NK-92 (cell line): ENCODE data around the gene THAP12.

ENCODE experiments used
- DNase-seq: peaks from one replicate; lab custom pipeline; 2025; ENCODE audit not compliant: unreplicated experiment; lab: John Stamatoyannopoulos, UW

Gene THAP12

DNA sequence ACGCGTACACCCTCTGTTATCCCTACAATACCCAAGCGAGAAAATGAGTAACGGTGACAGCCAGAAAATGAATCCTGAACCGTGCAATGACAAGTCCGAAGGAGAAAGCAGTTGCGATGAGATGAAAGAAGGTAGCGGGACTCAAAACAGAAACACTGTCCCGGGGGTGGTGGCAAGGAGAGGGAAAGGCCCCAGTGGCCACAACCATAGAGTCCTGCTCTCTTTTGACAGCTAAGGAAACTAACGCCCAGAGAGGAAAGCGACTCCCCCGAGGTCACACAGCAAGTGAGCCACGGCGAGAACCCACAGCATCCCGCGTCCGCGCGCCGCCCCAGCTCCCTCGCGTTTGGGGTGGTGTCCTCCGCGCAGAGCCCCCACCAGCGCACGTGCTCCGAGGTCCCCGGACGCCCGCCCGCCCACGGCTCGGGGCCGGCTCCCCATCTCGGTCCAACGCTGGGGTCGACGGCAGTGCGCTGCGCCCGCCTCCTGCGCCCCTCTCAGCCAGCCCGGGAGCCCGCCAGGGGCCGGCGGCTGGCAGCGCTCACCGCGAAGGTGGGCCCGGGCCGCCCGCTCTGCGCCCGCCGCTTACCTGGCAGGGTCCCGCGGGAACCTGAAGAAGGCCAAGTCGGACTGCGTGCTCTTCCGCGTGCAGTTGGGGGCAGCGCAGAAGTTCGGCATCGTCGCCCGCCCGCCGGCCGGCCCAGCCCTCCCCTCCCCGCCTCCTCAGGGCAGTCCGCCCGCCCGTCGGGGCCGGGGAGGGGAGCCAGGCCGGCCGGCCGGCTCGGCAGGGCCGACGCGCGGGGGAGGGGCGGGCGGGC is 564 bp downstream of the THAP12 start:
- no peak for DNase-seq

DNA sequence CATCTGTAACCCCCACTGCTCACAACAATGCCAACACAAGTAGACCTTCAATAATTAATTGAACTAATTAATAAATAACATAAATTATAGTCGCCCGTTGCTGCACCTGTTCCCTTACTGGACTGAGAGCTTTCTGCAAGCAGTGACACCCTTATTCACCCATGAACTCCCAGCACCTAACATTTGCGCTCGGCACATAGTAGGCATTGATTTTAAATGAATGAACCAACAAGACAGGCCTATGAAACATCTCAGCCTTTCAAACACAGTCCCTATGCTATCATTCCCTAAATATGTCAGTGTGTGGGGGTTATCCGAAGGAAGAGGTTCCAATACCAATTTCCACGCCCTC is 1.1 kb downstream of the THAP12 start:
- DNase-seq: no peak

DNA sequence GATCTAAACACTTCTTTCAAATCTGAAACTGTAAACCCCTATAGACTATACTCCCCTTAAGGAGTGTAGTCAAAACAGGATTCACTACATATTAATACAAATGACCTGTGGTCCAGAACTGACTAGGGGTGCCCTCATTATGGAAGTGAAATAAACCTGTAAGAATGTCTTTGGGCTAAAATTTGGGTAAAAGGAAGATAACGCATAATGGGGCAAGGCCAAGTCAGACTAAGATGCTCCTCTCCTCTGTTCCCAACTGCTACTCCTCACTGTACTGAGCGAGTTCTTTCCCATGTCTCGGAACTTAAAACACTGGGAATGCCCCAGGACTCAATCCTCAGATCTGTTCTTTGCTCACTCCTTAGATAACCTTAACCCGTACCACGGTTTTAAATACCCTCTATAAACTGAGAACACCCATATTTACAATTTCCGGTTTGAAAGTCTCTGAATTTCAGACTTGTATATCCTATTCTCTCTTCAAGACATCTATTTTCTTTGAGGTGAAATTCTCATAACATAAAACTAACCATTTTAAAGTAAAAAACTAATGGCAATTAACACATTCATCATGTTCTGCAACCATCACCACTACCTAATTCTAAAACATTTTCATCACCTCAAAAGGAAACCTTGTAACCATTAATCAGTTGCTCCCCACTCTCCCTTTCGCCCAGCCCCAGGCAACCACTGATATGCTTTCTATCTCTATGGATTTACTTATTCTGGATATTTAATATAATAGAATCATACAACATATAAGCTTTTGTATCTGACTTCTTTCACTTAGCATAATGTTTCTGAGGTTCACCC is 4.0 kb downstream of the THAP12 start:
- no peak for DNase-seq

DNA sequence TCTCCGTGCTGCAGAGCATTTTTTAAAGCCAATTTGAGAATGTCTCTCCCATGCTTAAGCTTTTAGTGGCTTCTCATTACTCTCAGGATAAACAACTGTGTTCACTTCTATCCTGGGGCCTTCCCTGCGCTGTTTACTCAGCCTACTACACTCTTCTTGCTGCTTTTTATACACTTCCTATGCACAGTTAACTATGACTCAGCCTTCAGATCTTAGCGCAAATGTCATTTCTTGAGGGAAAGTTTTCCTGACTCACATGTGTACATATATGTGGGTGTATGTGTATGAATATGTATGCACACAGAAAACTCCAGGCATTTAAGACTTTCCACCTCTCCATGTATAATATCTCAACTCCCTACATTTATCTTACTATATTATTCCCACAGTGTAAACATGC is 9.8 kb downstream of the THAP12 start:
- DNase-seq: no peak

DNA sequence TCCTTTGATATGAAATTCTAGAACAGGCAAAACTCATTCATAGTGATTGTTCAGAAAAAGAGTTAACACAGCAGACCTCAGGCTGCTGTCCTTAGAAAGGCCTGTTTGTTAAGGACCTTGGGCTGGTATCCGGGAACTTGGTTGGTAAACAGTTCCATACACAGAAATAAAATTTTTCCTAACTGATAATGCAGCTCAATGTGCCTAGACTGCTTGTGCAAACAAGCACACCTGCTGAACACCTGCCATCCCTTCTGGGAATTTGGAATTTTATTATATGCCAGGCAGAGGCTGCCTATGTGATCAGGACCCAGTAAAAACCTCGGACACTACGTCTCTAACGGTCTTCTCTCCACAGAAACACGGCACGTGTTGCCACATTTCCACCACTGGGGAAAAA is 11.5 kb downstream of the THAP12 start:
- DNase-seq: no peak

DNA sequence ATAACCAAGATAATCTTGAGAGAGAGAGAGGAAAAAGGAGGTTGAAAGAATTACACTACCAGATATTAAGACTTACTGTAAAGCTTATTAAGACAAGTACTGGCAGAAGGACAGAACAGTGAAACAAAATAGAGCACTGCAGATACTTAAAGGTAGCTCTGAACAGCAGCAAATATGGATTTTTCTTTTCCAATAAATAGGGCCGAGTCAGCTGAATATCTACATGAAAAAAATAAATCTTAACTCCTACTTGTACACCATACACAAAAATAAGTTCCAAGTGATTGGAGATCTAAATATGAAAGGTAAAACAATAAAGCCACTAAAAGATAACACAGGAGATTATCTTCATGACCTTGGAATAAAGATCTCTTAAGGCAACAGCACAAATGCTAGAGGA is 12.4 kb downstream of the THAP12 start:
- no peak for DNase-seq

DNA sequence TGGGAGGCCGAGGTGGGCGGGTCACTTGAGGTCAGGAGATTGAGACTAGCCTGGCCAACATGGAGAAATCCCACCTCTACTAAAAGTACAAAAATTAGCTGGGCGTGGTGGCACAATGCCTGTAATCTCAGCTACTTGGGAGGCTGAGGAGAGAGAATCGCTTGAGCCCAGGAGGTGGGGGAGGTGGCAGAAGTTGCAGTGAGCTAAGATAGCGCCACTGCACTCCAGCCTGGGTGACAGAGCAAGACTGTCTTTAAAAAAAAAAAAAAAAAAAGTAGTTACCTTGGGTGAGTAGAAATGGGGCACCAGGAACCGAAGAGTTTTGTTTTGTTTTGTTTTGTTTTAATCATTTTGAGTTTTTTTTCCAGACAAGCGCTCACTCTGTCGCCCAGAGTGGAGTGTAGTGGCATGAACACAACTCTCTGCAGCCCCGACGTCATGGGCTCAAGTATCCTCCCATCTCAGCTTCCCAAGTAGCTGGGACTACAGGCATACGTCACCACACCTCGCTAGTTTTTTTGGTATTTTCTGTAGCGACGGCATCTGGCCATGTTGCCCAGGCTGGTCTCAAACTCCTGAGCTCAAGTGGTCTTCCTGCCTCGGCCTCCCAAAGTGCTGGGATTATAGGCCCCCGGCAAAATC is 15.8 kb downstream of the THAP12 start:
- no peak for DNase-seq

DNA sequence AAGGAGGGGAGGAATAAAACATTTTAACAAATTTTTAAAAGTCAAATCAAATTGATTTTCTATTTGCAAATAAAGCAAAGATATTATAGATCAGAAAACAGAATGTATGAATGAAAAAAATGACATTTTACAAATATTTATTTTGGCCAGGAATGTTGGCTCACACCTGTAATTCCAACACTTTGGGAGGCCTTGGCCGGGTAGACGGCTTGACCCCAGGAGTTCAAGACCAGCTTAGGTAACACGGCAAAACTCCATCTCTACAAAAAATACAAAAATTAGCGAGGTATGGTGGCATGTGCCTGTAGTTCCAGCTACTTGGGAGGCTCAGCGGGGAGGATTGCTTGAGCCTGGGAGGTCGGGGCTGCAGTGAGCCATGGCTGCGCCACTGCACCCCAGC is 18.2 kb downstream of the THAP12 start:
- no peak for DNase-seq

DNA sequence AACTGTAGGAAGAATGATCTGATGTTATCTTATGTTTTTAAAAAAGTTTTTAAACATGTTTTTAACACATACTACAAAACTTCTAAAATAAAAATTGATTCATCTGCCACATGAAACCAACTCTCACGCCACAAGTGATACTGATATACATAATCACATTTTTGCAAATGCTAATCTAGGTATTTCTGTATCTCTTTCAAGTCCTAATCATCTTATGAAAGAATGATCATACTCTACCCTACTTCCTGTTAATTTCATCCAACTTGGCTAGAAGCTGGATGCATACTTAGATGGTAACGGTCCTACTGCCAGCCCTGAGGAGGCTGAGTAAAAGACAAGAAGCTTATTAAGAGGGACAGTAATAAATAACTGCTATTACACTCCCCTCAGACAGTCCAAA is 19.2 kb downstream of the THAP12 start:
- DNase-seq: no peak

DNA sequence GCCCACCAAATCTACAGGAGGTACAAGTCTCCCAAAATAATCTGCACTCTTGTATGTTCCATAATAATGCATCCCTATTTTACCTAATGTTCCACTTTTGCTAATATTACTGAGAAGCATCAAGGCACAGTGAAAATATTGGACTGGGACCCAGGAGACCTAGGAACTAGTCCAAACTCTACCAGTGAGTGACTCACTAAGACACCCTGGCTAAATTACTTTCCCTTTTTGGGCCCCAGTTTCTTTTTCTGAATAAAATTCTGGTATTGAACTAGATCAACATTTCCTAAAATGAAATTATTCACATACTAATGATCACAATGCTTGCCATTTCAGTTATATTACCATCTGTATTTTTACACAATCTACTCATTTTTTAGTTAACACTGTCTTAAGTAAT is 19.6 kb downstream of the THAP12 start:
- no peak for DNase-seq

DNA sequence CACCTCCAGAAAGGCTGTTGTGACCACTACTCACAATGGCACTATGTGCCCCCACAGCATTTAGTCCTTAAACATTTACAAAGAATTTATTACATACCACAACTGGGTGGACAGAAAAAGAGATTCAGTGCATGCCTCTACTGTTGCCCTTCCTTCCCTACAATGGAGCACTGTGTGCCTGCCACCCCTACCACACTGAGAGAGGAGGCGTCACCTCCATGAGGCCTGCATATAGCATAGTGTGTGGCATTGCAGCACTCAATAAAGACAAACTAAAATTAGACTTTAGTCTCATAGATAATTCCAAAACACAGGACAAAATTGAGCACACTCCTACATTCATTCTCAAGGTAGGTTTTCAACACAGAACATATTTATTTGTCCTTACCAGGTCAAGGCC is 25.8 kb downstream of the THAP12 start:
- no peak for DNase-seq

DNA sequence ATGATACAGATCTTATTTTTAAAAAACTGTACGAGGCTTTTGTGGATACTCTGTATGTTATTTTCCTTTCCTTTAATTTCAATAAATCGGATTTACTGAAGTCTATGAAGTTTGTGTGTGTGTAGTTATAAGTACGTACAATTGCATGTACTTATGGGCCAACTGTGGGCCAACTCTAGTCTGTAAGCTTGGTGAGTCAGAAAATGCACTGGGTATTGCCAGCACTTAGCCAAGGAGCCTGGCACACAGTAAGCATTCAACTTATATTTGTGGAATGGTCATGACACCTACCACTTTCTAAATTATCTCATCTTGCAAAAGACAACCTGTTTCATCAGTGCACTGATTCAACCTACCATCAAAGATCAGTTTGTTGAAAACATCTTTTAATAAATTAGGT is 32.6 kb downstream of the THAP12 start:
- DNase-seq: no peak

DNA sequence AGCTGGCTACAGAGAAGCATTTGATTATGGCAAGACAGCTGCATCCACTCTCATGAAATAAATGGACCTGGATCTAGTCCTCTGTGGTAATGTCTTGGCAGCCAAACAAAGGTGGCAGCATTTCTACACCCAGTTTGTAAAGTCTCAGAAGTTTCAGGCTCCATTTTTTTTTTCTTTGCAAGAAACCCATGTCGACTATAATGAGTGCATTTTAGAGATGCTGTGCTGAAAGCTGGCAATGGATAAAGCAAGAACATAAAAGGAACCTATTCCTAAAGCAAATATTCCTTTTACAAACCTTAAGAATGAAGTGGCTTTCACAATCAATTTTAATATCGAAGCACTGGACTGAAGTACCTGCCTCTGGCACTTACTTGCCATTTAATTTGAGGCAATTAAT is 33.5 kb downstream of the THAP12 start:
- DNase-seq: no peak

DNA sequence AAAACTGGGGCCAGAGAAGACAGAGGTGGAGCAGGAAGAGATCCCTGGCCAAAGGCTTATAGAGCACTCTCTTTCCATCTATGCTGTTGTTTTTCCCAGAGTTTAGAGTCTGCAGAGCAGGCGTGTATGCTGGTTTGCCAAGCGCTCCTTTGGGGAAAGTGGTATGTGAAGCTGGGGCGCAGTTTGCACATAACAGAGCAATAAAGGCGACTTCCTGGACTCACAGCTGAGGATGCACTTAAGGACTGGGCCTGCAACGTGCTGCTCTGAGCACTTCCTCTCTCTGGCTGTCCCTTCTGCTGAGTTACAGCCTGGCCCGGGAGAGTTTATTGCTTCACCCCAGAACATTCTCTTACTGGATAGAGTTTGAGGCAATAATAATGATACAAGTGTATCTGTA is 41.7 kb downstream of the THAP12 start:
- DNase-seq: no peak

DNA sequence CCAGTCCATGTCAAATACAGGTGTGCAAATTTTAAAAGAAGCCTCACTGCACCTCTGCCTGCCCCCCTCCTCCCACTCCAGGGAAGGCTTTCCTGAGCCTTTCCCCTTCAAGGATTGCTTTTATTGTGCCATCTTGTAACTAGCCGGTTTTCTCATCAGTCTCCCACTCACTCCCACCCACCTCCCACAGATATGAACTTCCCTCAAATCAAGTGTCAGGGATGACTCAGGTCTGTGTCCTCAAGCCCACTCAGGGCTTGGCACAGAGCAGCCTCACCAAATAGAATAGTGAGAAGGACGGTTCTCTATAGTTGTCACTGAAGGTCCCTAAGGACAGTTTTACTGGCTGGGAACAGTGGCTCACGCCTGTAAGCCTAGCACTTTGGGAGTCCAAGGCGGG is 43.0 kb downstream of the THAP12 start:
- no peak for DNase-seq

DNA sequence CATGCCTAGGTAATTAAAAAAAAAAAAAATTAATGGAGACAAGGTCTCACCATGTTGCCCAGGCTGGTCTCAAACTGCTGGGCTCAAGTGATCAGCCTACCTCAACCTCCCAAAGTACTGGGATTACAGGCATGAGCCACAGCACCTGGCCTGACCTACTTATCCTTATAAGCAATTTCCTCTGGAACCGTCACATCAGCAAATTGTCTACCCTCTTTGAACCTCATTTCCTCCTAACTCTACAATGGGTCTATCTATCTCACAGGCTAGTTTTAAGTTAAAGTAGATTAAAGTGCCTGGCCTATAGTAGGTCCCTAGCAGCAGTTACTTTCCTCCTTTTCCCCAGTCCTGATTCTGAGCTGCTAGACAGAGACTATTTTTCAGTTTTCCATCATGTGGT is 43.5 kb downstream of the THAP12 start:
- no peak for DNase-seq

DNA sequence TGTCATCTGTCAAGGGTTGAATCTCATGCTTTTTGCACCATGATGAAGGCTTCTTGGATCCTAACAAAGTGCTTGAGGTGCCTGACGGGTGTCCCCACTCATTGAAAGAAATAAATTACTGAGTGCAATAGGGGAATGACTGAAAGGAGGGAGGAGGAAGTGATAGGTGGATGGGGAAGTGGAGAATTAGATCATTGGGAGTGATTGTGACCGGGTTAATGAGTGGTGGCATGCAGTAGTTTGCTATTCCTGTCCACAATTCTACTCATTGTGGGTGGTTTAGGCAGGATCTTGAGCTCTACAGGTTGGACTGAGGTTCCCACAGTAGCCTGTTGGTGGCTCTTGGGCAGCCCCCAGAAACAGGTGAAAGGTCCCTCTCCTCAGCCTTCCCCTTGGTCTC is 44.3 kb downstream of the THAP12 start:
- DNase-seq: no peak

DNA sequence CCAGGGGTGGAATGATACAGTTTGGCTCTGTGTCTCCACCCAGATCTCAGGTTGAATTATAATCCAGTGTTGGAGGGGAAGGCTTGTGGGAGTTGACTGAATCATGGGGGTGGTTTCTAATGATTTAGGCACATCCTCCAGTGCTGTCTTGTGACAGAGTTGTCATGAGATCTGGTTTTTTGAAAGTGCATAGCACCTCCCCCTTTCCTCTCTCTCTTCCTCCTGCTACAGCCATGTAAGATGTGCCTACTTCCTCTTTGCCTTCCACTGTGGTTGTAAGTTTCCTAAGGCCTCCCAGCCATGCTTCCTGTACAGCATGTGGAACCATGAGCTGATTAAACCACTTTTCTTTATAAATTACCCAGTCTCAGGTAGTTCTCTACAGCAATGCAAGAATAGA is 45.1 kb downstream of the THAP12 start:
- no peak for DNase-seq

DNA sequence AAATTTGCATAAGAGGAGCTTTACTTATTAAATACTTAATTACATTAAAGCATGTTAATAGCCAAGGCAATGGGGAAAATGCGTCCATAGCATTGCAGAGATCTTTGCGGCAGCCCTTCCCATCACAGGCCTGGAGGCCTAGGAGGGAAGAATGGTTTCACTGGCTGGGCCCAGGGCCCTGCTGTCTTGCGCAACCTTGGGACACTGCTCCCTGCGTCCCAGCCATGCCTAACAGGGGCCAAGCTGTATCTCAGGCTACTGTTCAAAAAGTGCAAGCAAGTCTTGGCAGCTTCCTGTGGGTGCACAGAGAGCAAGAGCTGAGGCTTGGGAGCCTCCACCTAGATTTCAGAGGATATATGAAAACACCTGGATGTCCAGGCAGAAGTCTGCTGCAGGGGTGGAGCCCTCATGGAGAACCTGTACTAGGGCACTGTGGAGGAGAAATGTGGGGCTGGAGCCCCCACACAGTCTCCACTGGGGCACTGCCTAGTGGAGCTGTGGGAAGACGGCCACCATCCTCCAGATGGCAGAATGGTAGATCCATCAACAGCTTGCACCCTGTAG is 46.0 kb downstream of the THAP12 start:
- DNase-seq: no peak

DNA sequence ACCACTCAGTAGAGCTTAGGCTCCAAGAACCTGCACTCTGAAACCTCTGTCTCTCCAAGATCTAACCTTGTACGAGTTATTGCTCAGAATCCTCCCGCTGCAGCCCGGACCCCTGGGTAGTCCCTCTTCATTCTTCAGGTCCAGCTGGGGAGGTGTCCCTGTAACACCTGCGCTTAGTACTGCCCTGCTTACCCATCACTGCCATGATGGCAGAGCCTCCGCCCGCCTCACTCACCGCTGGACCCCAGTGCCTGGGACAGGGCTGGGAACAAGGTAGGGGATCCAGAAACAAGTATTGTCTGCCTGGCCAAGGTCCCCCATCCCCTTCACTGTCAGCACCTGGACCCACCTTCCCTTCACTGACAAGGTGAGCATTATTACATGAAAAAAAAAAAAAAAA is 50.3 kb downstream of the THAP12 start:
- no peak for DNase-seq

DNA sequence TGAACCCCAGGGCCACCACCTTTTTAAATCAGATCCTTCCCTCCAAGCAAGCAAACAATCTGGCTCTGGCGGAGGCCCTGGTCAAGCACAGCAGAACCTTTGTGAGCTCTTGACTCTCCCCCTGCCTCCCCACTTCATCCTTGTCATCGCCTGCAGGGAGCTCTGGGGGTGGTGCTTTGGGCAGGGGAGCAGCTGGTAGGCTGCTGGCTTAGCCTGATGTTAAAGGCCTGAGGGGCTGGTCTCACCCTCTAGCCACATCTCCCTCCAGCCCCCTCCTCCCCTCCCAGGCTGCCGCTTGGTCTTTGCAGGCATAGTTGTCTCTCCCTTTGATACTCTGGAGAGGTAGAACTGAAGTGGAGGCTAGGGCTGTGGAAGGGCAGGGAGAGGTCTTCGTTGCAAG is 50.9 kb downstream of the THAP12 start:
- DNase-seq: no peak

DNA sequence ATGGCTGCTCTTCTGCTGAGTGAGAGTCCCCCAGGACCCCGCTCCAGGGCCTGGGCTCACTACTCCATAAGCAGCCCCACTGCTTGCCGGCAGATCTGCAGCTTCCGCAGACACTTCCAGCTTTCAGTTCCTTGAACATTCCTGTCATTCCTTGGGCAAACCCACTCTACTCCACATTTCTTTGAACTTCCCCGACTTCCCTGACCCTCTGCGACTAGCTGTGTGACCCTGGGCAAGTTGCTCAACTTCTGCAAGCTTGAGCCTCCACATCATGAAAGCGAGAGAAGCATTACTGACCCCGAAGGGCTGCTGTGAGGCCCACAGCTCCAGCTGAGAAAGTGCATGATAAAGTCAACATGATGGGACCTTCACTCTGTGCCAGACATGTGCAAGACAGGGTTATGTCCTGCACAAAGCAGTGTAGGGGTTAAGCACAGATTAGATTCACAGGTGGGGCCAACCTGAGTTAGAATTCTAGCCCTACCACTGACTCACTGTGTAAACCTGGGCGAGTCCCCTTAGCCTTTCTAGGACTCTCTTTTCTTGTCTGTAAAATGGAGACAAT is 51.8 kb downstream of the THAP12 start:
- no peak for DNase-seq
